Colonic mucosa (tissue), 4 donors: ENCODE measurements around the gene SLC18A3. TPM values are rescaled to one million over a fixed set of nuclear protein-coding genes. Genes with fewer than 3 reads are reported as not detected.

Experiments
- DNase-seq: peaks from one replicate; pipeline ENCODE4 v3.0.0-alpha.2; 2020
- H3K27ac ChIP-seq: fragments of 200-600 bp; one replicate; pipeline ENCODE4 v1.8.0; 2021
- H3K27me3 ChIP-seq: fragments of 200-600 bp; one replicate; pipeline ENCODE4 v1.8.0; 2021
- H3K36me3 ChIP-seq: fragments of 200-600 bp; one replicate; pipeline ENCODE4 v1.8.0; 2021
- H3K4me1 ChIP-seq: fragments of 200-600 bp; one replicate; pipeline ENCODE4 v1.8.0; 2021; ENCODE audit warnings: mild to moderate bottlenecking
- H3K4me3 ChIP-seq: fragments of 200-600 bp; one replicate; pipeline ENCODE4 v1.8.0; 2021
- H3K9ac ChIP-seq, 2 donors: one replicate each; pipeline ENCODE4 v1.7.0; 2013; ENCODE audit warnings: control low read depth in 2 of 2, low read depth in 2 of 2, low read length in 2 of 2
- H3K9me3 ChIP-seq: fragments of 200-600 bp; one replicate; pipeline ENCODE4 v1.8.0; 2021
- CTCF ChIP-seq: fragments of 200-600 bp; IDR thresholded peaks from one replicate; pipeline ENCODE4 v1.8.0; 2022; ENCODE audit warnings: antibody characterized with exemption, mild to moderate bottlenecking
- intact Hi-C: fragments of 100-400 bp; cut with DNase I; formaldehyde crosslinking; loops from one replicate; pipeline ENCODE4 v1.14.1; 2022
- total RNA-seq, 2 donors: library from RNA; stranded (reverse); fragmentation: NEBNext Ultra II Directional in 1 of 2; extraction: Animal tissue kit (Norgen Biotek cat#: 25700) in 1 of 2; gene quantifications; one replicate each; pipeline ENCODE4 v1.2.1, GENCODE V29; 2021
- donor health status: healthy.
- donor health status: DM: no; HTN: no; CAD: no.
- donor health status: DM: no; HTN: no; CAD: no.

The SLC18A3 gene
- total RNA-seq, 2 donors from 2014 or later, result 0.42 TPM; not detected in 1

DNA sequence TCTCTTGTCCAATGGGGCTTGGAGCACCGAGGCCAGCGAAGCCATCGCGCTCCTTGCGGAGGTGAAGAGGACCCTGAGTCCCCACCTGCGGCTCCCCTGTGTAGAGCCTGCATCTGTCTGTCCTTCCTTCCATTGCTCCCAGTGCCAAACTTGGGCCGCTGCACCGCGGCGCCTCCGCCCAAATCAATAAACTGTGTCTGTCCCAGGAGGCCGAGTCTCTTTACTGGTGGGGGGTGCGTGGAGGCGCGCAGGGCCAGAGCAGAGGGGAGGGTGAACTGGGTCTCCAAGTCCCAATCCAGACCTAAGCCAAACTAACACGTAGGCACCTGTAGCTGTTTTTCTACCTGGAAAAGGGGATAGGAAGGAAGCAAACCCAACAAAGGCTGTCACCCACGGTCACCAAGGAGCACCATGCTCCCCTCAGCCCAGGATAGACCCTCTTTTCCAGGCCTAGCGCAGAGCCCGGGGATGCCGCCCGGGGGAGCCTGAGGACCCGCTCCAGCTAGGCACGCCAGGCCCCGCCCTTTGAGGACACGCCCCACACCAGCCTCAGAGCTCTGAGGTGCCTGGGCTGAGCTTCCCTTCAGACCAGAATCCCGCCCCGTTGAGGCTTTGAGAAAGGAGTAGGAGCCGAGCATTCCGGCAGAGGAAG lies 2.5 kb downstream of the SLC18A3 start:
- no peak overlapping the region for H3K4me3 ChIP-seq
- no peak for TF ChIP-seq CTCF

DNA sequence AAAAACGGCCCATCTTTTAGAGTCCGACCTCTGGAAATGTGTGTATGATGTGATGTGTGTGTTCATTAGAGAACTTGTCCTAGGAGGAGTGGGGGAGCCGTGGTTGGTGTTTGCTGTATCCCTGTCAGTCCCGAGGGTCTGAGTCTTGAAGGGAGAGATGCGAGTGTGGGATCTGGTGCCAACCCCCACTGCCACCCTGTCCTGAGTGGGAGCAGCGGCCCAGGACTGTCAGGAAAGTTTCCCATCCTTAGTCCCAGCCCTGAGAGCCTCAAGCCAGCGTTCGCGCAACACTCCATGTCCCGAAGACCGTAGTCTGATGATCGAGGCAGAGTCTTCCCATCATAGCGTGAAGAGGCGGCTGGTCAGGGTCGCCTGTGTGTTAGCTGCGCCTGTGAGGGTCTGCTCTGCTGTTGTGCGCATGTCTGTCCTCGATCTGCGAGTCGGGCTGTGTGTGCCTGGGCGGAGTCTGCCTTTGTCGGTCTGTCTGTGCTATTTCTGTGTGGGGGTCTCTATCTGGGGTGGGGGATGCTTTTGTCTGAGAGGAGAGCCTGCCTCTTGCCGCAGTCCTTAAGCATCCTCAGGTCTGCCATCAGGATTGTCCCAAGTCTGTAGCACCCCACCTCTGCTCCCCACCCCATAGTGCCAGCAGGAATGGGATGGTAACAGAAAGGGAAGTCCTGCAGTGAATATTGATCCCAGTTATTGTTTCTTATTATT lies 3.2 kb downstream of the SLC18A3 start:
- no peaks in the 10 kb centered on the region for H3K4me1 ChIP-seq
- H3K27ac ChIP-seq, result no peak overlapping the region
- intact Hi-C loops, result no loop called here
- H3K9ac ChIP-seq, result no peak overlapping the region
- H3K36me3 ChIP-seq, result no peaks in the 10 kb centered on the region
- TF ChIP-seq CTCF, result no peak
- H3K27me3 ChIP-seq, result peaks cover 62% of the 10 kb centered on the region
- no peaks in the 10 kb centered on the region for H3K9me3 ChIP-seq
- H3K4me3 ChIP-seq, result no peak overlapping the region
- DNase-seq, result no peak

More for the DNA sequence above, 2.5 kb downstream of the SLC18A3 start:
- H3K9me3 ChIP-seq, result no peaks in the 10 kb centered on the region
- intact Hi-C loops, result no loop called here
- no peak overlapping the region for H3K27ac ChIP-seq
- no peak for DNase-seq
- peaks cover 67% of the 10 kb centered on the region for H3K27me3 ChIP-seq
- H3K36me3 ChIP-seq, result no peaks in the 10 kb centered on the region
- H3K9ac ChIP-seq, result no peak overlapping the region
- H3K4me1 ChIP-seq, result no peaks in the 10 kb centered on the region

- Histone ChIP-seq H3K4me1 (no peaks in the 10 kb centered on the region), H3K9me3 (no peaks in the 10 kb centered on the region), H3K4me3 (no peak within 1 kb of the TSS), H3K36me3 (no peaks in the 10 kb centered on the region), H3K27me3 (peaks cover 57% of the 10 kb centered on the region), H3K27ac (no peak within 1 kb of the TSS), H3K9ac (no peak within 1 kb of the TSS)
- TF ChIP-seq CTCF, result no peak
- DNase-seq, result no peak
- intact Hi-C loops, result no loop called here
These were observed 3.8 kb downstream of the SLC18A3 start, which contains the start of gene CHAT for GRCh38 chr10:49613882-49614241. Gene CHAT, plus strand, starts transcription at chr10:49614037. Its CDS starts 153 bp downstream, at chr10:49614190.

- intact Hi-C loops, result no loop called here
- Histone ChIP-seq H3K9ac (no peak overlapping the region), H3K36me3 (no peaks in the 10 kb centered on the region), H3K27me3 (peaks cover 50% of the 10 kb centered on the region), H3K9me3 (no peaks in the 10 kb centered on the region), H3K4me3 (no peak overlapping the region), H3K27ac (no peak overlapping the region), H3K4me1 (no peaks in the 10 kb centered on the region)
- TF ChIP-seq CTCF, result no peak
- no peak for DNase-seq
These were observed 4.4 kb downstream of the SLC18A3 start for GRCh38 chr10:49614242-49615198.

DNA sequence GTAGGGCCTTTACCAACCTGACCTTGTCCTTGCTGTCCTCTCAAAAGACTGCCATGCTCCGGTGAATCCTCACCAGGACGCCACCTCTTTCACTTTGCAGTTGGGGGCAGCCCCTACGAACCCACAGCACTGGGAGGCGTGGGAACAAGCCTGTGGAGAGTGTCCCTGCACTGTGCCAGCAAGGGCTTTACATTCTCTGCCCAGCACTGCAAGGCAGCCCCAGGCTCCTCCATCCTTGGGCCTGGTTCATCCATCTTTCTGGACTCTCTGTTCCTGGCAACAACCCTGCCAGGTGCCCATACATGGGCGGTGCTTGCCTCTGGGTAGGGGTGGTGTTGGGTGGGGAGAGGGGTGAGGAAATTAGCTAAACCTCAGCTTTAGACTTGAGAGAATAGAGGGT lies 5.1 kb downstream of the SLC18A3 start:
- Histone ChIP-seq H3K9me3 (no peaks in the 10 kb centered on the region), H3K9ac (no peak overlapping the region), H3K27ac (no peak overlapping the region), H3K4me1 (no peaks in the 10 kb centered on the region), H3K36me3 (no peaks in the 10 kb centered on the region), H3K4me3 (no peak overlapping the region), H3K27me3 (peaks cover 43% of the 10 kb centered on the region)
- intact Hi-C loops, result no loop called here
- TF ChIP-seq CTCF, result no peak
- no peak for DNase-seq
